ENCODE data around the gene PRPF31.

DNA sequence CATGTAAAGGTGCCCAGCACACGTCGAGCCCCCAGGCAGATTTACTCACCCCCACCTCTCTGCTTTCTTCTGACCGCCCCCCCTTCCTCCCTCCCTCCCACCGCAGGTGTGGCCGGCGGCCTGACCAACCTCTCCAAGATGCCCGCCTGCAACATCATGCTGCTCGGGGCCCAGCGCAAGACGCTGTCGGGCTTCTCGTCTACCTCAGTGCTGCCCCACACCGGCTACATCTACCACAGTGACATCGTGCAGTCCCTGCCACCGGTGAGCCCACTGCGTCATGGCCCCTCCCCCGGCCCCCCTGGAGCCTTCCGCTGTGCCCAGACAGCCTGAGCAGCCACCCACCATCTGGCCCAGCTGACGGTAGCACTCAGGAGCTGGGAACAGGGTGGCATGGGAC, 8.8 kb downstream of the PRPF31 start:
- TF ChIP-seq, protein P1, sequence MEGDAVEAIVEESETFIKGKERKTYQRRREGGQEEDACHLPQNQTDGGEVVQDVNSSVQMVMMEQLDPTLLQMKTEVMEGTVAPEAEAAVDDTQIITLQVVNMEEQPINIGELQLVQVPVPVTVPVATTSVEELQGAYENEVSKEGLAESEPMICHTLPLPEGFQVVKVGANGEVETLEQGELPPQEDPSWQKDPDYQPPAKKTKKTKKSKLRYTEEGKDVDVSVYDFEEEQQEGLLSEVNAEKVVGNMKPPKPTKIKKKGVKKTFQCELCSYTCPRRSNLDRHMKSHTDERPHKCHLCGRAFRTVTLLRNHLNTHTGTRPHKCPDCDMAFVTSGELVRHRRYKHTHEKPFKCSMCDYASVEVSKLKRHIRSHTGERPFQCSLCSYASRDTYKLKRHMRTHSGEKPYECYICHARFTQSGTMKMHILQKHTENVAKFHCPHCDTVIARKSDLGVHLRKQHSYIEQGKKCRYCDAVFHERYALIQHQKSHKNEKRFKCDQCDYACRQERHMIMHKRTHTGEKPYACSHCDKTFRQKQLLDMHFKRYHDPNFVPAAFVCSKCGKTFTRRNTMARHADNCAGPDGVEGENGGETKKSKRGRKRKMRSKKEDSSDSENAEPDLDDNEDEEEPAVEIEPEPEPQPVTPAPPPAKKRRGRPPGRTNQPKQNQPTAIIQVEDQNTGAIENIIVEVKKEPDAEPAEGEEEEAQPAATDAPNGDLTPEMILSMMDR (IDR thresholded peaks at IDR 0.05) = no peak
- no peak for TF ChIP-seq POLR2AphosphoS5 (IDR thresholded peaks at IDR 0.05)
- TF ChIP-seq POLR2A (IDR thresholded peaks at IDR 0.05) = no peak
- TF ChIP-seq EP300 (IDR thresholded peaks at IDR 0.05) = no peak

Measured in suprapubic skin (tissue), 4 donors.